ENCODE results near the gene HIVEP2. TPM values are rescaled to one million over a fixed set of nuclear protein-coding genes. Genes with fewer than 3 reads are reported as not detected.

Gene HIVEP2
- total RNA-seq, 1 donor from 2014 or later = 11.7 TPM

GRCh38 chr6:142833054-142833453 is 111.9 kb downstream of the HIVEP2 start:
- Mint-ChIP-seq H3K27ac (ENCODE audit: unreplicated experiment) (peak overlapping the region; percentile 61), H3K4me1 (ENCODE audit: low read depth) (peaks cover 29% of the 10 kb centered on the region), H3K9me3 (ENCODE audit: low read depth) (no peaks in the 10 kb centered on the region), H3K27me3 (ENCODE audit: low read depth) (no peaks in the 10 kb centered on the region), H3K4me3 (ENCODE audit: unreplicated experiment) (peak overlapping the region; percentile 6), H3K36me3 (ENCODE audit: low read depth) (peaks cover 2% of the 10 kb centered on the region)
- TF ChIP-seq, protein P1, sequence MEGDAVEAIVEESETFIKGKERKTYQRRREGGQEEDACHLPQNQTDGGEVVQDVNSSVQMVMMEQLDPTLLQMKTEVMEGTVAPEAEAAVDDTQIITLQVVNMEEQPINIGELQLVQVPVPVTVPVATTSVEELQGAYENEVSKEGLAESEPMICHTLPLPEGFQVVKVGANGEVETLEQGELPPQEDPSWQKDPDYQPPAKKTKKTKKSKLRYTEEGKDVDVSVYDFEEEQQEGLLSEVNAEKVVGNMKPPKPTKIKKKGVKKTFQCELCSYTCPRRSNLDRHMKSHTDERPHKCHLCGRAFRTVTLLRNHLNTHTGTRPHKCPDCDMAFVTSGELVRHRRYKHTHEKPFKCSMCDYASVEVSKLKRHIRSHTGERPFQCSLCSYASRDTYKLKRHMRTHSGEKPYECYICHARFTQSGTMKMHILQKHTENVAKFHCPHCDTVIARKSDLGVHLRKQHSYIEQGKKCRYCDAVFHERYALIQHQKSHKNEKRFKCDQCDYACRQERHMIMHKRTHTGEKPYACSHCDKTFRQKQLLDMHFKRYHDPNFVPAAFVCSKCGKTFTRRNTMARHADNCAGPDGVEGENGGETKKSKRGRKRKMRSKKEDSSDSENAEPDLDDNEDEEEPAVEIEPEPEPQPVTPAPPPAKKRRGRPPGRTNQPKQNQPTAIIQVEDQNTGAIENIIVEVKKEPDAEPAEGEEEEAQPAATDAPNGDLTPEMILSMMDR (IDR thresholded peaks at IDR 0.05) = no peak
- no peak for DNase-seq (ENCODE audit: low spot score)

DNA sequence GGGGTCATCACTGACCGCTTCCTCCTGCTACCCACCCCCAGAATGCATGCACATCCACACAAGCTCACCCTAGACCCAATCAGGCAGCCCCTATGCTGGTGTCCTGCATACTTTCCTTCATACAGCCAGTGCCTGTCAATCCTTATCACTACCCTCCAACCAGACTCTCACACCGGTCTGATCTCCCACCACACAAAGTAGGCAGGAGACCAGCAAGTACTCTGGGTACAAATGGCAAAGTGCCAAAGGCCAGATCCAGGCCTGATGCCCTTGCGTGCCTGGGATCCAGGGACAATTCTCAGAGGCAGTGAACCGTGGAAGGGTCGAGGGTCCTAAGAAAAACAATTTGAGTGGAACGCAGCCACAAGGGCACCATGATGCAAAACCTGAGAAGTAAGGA is 114.2 kb downstream of the HIVEP2 start:
- Mint-ChIP-seq H3K27ac (ENCODE audit: unreplicated experiment) (no peak overlapping the region), H3K27me3 (ENCODE audit: low read depth) (no peaks in the 10 kb centered on the region), H3K36me3 (ENCODE audit: low read depth) (peaks cover 2% of the 10 kb centered on the region), H3K4me1 (ENCODE audit: low read depth) (peaks cover 32% of the 10 kb centered on the region), H3K9me3 (ENCODE audit: low read depth) (no peaks in the 10 kb centered on the region), H3K4me3 (ENCODE audit: unreplicated experiment) (no peak overlapping the region)
- no peak for DNase-seq (ENCODE audit: low spot score)
- TF ChIP-seq, protein P1 (IDR thresholded peaks at IDR 0.05) = no peak

DNA sequence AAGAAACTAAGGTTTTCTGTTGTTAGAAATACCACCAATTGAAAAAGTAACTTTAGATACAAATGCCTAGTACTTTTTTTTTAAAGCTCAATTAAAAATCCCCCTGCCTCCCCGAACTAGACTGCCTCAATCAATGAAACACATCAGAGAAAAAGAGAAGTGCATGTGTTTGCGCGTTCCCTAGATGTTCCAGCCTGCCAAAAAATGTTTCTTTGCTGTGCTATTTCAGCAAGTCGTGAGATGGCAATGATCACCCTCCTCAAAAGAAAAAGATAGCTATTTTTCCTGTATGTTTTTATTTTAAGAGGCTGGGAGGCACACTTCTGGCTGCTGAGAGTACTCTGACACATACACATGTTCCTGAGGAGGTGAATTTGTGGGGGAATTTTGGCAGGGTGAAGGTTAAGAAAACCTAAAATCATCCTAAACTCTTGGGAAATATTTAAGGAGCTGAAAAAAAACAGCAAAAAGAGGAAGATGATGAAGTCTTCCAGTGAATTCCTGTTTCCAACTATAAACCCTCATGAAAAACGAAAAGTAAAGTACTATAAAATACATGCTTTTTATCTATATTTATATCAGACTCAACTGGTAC is 114.8 kb downstream of the HIVEP2 start:
- no peak for DNase-seq (ENCODE audit: low spot score)
- Mint-ChIP-seq H3K36me3 (ENCODE audit: low read depth) (no peaks in the 10 kb centered on the region), H3K4me3 (ENCODE audit: unreplicated experiment) (no peak overlapping the region), H3K27ac (ENCODE audit: unreplicated experiment) (peak overlapping the region; percentile 53), H3K27me3 (ENCODE audit: low read depth) (no peaks in the 10 kb centered on the region), H3K4me1 (ENCODE audit: low read depth) (peaks cover 32% of the 10 kb centered on the region), H3K9me3 (ENCODE audit: low read depth) (no peaks in the 10 kb centered on the region)
- TF ChIP-seq, protein P1 (IDR thresholded peaks at IDR 0.05) = no peak

GRCh38 chr6:142829556-142829955 is 115.4 kb downstream of the HIVEP2 start:
- Mint-ChIP-seq H3K9me3 (ENCODE audit: low read depth) (no peaks in the 10 kb centered on the region), H3K27me3 (ENCODE audit: low read depth) (no peaks in the 10 kb centered on the region), H3K4me1 (ENCODE audit: low read depth) (peaks cover 33% of the 10 kb centered on the region), H3K4me3 (ENCODE audit: unreplicated experiment) (no peak overlapping the region), H3K27ac (ENCODE audit: unreplicated experiment) (no peak overlapping the region), H3K36me3 (ENCODE audit: low read depth) (no peaks in the 10 kb centered on the region)
- no peak for DNase-seq (ENCODE audit: low spot score)
- TF ChIP-seq, protein P1 (IDR thresholded peaks at IDR 0.05) = no peak

DNA sequence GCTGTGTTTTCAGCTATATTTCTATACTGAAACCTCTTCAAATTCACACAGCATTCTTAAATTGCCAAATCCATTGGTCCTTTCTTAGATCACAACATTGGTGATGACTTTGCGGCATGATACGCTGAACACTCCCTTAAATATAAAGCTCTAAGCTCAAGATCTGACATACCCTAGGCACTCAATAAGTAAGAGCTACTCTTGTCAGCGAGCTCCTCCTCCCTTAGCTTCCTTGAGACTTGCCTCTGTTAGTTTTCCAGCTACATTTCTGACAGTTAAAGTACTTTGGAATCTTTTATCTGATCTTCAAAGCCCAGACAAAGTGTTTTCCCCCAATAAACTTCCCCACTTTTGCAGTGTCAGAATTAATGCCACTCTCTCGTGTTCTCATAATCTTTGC is 117.0 kb downstream of the HIVEP2 start:
- Mint-ChIP-seq H3K4me3 (ENCODE audit: unreplicated experiment) (no peak overlapping the region), H3K36me3 (ENCODE audit: low read depth) (no peaks in the 10 kb centered on the region), H3K4me1 (ENCODE audit: low read depth) (peaks cover 29% of the 10 kb centered on the region), H3K27ac (ENCODE audit: unreplicated experiment) (no peak overlapping the region), H3K27me3 (ENCODE audit: low read depth) (no peaks in the 10 kb centered on the region), H3K9me3 (ENCODE audit: low read depth) (no peaks in the 10 kb centered on the region)
- TF ChIP-seq, protein P1 (IDR thresholded peaks at IDR 0.05) = no peak
- DNase-seq (ENCODE audit: low spot score) = no peak

Data from chondrocyte (in vitro differentiated cells).